Loucy (cell line): ENCODE results near the gene BACE1.

Source experiments
- EZH2phosphoT487 ChIP-seq: fragments of 200-600 bp; IDR thresholded peaks from 2 replicates; pipeline ENCODE4 v1.6.1; 2018; ENCODE audit warnings: antibody characterized with exemption, mild to moderate bottlenecking, moderate library complexity, borderline replicate concordance
- TF ChIP-seq, protein P1 (sequence below): fragments of 200-600 bp; sonication (generic); conservative IDR thresholded peaks from 2 replicates; pipeline ENCODE4 v1.5.1; 2014; ENCODE audit warnings: mild to moderate bottlenecking, antibody characterized with exemption, low read length

DNA sequence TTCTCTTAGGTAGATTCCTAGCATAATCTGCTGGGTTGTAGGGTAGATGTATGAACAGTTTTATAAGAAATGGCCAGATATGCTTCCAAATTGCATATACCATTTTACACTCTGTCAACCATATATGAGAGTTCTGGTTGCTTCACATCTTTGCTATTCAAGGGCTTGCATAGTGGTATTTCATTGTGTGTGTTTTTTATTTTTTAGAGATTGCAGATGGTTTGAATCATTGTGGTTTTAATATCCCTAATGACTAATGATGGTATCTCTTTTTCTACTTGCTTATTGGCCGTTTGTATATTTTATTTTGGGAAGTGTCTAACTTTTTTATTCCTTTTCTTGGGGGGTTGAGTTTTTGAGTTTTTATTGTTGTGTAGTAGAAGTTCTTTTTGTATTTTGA lies 56.6 kb downstream of the BACE1 start:
- TF ChIP-seq, protein P1, sequence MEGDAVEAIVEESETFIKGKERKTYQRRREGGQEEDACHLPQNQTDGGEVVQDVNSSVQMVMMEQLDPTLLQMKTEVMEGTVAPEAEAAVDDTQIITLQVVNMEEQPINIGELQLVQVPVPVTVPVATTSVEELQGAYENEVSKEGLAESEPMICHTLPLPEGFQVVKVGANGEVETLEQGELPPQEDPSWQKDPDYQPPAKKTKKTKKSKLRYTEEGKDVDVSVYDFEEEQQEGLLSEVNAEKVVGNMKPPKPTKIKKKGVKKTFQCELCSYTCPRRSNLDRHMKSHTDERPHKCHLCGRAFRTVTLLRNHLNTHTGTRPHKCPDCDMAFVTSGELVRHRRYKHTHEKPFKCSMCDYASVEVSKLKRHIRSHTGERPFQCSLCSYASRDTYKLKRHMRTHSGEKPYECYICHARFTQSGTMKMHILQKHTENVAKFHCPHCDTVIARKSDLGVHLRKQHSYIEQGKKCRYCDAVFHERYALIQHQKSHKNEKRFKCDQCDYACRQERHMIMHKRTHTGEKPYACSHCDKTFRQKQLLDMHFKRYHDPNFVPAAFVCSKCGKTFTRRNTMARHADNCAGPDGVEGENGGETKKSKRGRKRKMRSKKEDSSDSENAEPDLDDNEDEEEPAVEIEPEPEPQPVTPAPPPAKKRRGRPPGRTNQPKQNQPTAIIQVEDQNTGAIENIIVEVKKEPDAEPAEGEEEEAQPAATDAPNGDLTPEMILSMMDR = no peak
- no peak for TF ChIP-seq EZH2phosphoT487
